ENCODE results near the gene ADARB1.

ADARB1 gene

GRCh38 chr21:45237401-45237800, 163.0 kb downstream of the ADARB1 start:
- TF ChIP-seq RARB (CRISPR knock-in tag; IDR thresholded peaks at IDR 0.05) (no peak), ZNF565 (CRISPR knock-in tag; conservative IDR thresholded peaks at IDR 0.05; ENCODE audit: low read depth) (no peak), CREB5 (CRISPR knock-in tag; IDR thresholded peaks at IDR 0.05; ENCODE audit: low read depth) (no peak), POU6F1 (CRISPR knock-in tag; IDR thresholded peaks at IDR 0.05; ENCODE audit: borderline replicate concordance, low read depth) (no peak), TCF4 (CRISPR knock-in tag; IDR thresholded peaks at IDR 0.05; ENCODE audit: borderline replicate concordance) (no peak), CSDC2 (CRISPR knock-in tag; IDR thresholded peaks at IDR 0.05) (no peak), PPARA (CRISPR knock-in tag; IDR thresholded peaks at IDR 0.05; ENCODE audit: borderline replicate concordance) (no peak), ZNF70 (CRISPR knock-in tag; IDR thresholded peaks at IDR 0.05) (no peak), ZFP30 (CRISPR knock-in tag; IDR thresholded peaks at IDR 0.05) (no peak), ARNTL (CRISPR knock-in tag; IDR thresholded peaks at IDR 0.05; ENCODE audit: borderline replicate concordance, low read depth) (no peak), ESRRG (CRISPR knock-in tag; IDR thresholded peaks at IDR 0.05) (no peak), PATZ1 (CRISPR knock-in tag; IDR thresholded peaks at IDR 0.05; ENCODE audit: borderline replicate concordance) (no peak), ZNF8 (CRISPR knock-in tag; IDR thresholded peaks at IDR 0.05) (no peak), SNAI2 (CRISPR knock-in tag; IDR thresholded peaks at IDR 0.05) (no peak), BACH2 (CRISPR knock-in tag; IDR thresholded peaks at IDR 0.05; ENCODE audit: borderline replicate concordance) (no peak), TOX (CRISPR knock-in tag; IDR thresholded peaks at IDR 0.05; ENCODE audit: borderline replicate concordance) (no peak), ISL1 (CRISPR knock-in tag; IDR thresholded peaks at IDR 0.05) (no peak)
- ATAC-seq: no peak

GRCh38 chr21:45241357-45241756, 167.0 kb downstream of the ADARB1 start:
- ATAC-seq: no peak
- TF ChIP-seq TCF4 (CRISPR knock-in tag; IDR thresholded peaks at IDR 0.05; ENCODE audit: borderline replicate concordance) (no peak), TSHZ2 (CRISPR knock-in tag; IDR thresholded peaks at IDR 0.05) (no peak), SNAI2 (CRISPR knock-in tag; IDR thresholded peaks at IDR 0.05) (no peak), POU6F1 (CRISPR knock-in tag; IDR thresholded peaks at IDR 0.05; ENCODE audit: borderline replicate concordance, low read depth) (no peak), ESRRG (CRISPR knock-in tag; IDR thresholded peaks at IDR 0.05) (no peak), CSDC2 (CRISPR knock-in tag; IDR thresholded peaks at IDR 0.05) (no peak), PATZ1 (CRISPR knock-in tag; IDR thresholded peaks at IDR 0.05; ENCODE audit: borderline replicate concordance) (no peak), ZNF70 (CRISPR knock-in tag; IDR thresholded peaks at IDR 0.05) (no peak), GLIS3 (CRISPR knock-in tag; IDR thresholded peaks at IDR 0.05) (no peak)
